PC-9 (cell line): ENCODE results near the gene ADAMTSL2. TPM values are rescaled to one million over a fixed set of nuclear protein-coding genes. Genes with fewer than 3 reads are reported as not detected.

Experiments used
- BruUV-seq: library from RNA; stranded (reverse); fragments of 400-500 nt; replicated peaks from 2 replicates; lab custom pipeline; 2021; lab: Mats Ljungman, UMichigan
- CTCF ChIA-PET: fragments of 300-600 bp; sonication (Branson Sonifier 250); formaldehyde crosslinking; loops from one replicate; lab custom pipeline; 2022; ENCODE audit warnings: antibody characterized with exemption; lab: Charles Lee
- POLR2A ChIA-PET: fragments of 300-600 bp; sonication (Branson Sonifier 250); formaldehyde crosslinking; loops from one replicate; lab custom pipeline; 2022; ENCODE audit warnings: antibody characterized with exemption; ENCODE audit not compliant: unreplicated experiment; lab: Charles Lee
- DNase-seq, 2 experiments: peaks; one replicate each; pipeline versions ENCODE4 v3.0.0 to v3.0.0-alpha.2; 2015 to 2022; ENCODE audit warnings: mixed read lengths in 1 of 2
- H2AFZ ChIP-seq: fragments of 200-600 bp; sonication (generic); 2 replicates; pipeline ENCODE4 v1.8.1; 2017; ENCODE audit warnings: antibody characterized with exemption
- H3F3A ChIP-seq: fragments of 200-600 bp; sonication (generic); 2 replicates; pipeline ENCODE4 v1.8.1; 2017; ENCODE audit warnings: antibody characterized with exemption, mild to moderate bottlenecking, low read depth; ENCODE audit not compliant: insufficient read depth
- H3K27ac ChIP-seq: fragments of 200-600 bp; sonication (generic); 2 replicates; pipeline ENCODE4 v1.6.1; 2016; ENCODE audit warnings: mixed run types
- H3K27me3 ChIP-seq: fragments of 200-600 bp; sonication (generic); 2 replicates; pipeline ENCODE4 v1.6.1; 2016; ENCODE audit warnings: low read depth, mixed run types; ENCODE audit not compliant: insufficient read depth
- H3K36me3 ChIP-seq: fragments of 200-600 bp; sonication (generic); 2 replicates; pipeline ENCODE4 v1.6.1; 2016; ENCODE audit warnings: low read depth, mixed run types
- H3K4me1 ChIP-seq: fragments of 200-600 bp; sonication (generic); replicated peaks from 2 replicates; pipeline ENCODE4 v1.6.1; 2016; ENCODE audit warnings: mixed run types; ENCODE audit not compliant: insufficient read depth
- H3K4me2 ChIP-seq: fragments of 200-600 bp; sonication (generic); 2 replicates; pipeline ENCODE4 v1.6.1; 2017; ENCODE audit warnings: mixed run types
- H3K4me3 ChIP-seq: fragments of 200-600 bp; sonication (generic); 2 replicates; pipeline ENCODE4 v1.6.1; 2016; ENCODE audit warnings: mixed run types
- H3K79me2 ChIP-seq: fragments of 200-600 bp; sonication (generic); 2 replicates; pipeline ENCODE4 v1.6.1; 2017; ENCODE audit warnings: low read depth, mixed run types
- H3K9me2 ChIP-seq: fragments of 200-600 bp; sonication (generic); 2 replicates; pipeline ENCODE4 v1.8.1; 2017; ENCODE audit warnings: mild to moderate bottlenecking; ENCODE audit not compliant: insufficient read depth
- H3K9me3 ChIP-seq: fragments of 200-600 bp; sonication (generic); 2 replicates; pipeline ENCODE4 v1.8.1; 2016; ENCODE audit warnings: low read depth; ENCODE audit not compliant: insufficient read depth
- H4K20me1 ChIP-seq: fragments of 200-600 bp; sonication (generic); 2 replicates; pipeline ENCODE4 v1.8.1; 2017; ENCODE audit not compliant: insufficient read depth
- EZH2 ChIP-seq: fragments of 200-600 bp; sonication (generic); IDR thresholded peaks from 2 replicates; pipeline ENCODE4 v1.8.0; 2017; ENCODE audit warnings: antibody characterized with exemption, low read depth
- intact Hi-C: fragments of 100-400 bp; cut with micrococcal nuclease; formaldehyde crosslinking; loops from one replicate; pipeline ENCODE4 v1.10.0; 2022; ENCODE audit not compliant: unreplicated experiment
- total RNA-seq: library from RNA; stranded (reverse); gene quantifications from 2 replicates; pipeline ENCODE4 v1.2.3, GENCODE V29; 2021
- TF ChIP-seq, protein P1 (sequence below): fragments of 200-600 bp; sonication (generic); conservative IDR thresholded peaks from 2 replicates; pipeline ENCODE4 v1.6.1; 2017; ENCODE audit warnings: mixed run types, antibody characterized with exemption, mild to moderate bottlenecking, moderate library complexity

The ADAMTSL2 gene
- total RNA-seq, 1 experiment from 2014 or later: 0.39 TPM

DNA sequence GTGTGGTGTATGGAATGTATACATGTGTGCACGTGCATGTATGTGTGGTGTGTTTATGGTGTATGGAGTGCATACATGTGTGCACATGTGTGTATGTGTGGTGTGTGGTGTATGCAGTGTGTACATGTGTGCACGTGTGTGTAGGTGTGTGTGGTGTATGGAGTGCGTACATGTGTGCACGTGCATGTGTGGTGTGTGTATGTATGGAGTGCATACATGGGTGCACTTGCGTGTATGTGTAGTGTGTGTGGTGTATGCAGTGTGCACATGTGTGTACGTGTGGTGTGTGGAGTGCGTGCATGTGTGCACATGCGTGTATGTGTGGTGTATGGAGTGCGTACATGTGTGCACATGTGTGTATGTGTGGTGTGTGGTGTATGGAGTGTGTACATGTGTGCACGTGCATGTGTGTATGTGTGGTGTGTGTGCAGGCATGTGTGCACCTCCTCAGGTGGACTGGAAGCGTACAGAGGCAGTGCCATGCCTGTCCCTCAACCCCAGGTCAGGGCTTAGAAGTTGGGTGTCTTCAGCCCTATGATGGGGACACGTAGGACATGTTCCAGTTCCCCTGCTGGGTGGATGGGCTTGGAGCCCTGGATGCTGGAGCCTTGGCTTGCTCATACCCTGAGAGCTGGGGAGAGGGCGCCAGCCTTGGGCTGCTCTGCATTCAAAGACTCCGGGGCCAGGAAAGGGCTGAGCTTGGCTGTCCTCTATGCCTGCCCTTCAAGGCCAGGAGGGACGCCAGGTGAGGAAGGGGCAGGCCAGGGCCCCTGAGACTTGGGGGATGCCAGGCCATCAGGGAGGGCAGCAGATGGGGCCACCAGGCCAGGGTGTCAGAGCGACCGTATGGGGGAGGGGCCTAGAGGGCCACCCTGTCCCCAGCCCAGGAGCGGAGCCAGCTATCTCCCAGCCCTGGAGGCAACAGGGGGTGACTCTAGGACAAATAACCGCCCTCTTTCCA, 22.0 kb upstream of the ADAMTSL2 start:
- POLR2A ChIA-PET: no interaction called here

DNA sequence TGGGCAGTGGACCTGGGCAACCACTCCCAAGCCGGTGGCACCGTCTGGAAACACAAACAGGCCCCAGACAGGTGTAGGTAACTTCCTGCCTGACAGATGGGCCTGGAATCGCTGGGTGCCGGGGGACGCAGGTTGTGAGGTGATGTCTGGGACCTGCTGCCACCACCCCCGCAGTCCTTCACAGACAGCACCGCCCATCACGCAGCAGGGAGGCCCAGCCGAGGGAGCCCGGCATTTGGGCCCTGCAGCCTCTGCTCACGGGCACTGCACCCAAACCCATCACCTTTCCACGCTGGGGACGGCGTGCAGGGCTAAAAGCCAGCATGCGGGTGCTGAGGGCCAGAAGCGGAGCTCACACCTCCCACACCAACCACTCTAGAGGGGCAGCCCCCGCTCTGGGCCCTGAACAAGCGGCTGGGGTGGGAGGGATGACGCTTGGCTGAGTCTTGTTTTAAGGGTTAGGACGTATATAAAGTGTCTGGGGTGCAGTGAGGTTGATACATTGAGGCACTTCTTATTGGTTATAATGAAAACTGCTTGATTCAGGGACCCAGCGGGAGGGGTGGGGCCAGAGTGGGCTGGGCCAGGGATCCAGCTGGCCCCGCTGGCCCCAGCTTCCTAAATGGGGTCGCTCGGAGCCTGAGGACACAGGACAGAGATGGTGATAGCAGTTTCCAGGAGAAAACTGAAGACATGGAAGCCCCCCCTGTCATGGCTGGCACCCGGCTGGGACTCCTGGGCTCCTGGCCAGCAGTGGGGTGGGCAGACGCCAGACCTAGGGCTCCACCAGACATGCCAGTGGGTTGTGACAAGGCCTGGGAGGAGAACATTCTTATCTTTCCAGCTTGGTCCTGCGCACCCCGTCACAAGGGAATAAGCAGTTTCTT, 21.0 kb upstream of the ADAMTSL2 start:
- Histone ChIP-seq H4K20me1 (no peaks in the 10 kb centered on the region; the same call in 1 of the 2 replicates), H3K9me3 (no peaks in the 10 kb centered on the region), H3K9me2 (no peaks in the 10 kb centered on the region), H3K27ac (no peak overlapping the region), H3F3A (peaks cover 9% of the 10 kb centered on the region; the same call in 1 of the 2 replicates), H3K4me1 (peaks cover 13% of the 10 kb centered on the region; the same call in 1 of the 2 replicates), H3K79me2 (no peaks in the 10 kb centered on the region), H3K27me3 (peaks cover 62% of the 10 kb centered on the region), H3K36me3 (no peaks in the 10 kb centered on the region), H2AFZ (no peak overlapping the region), H3K4me2 (no peak overlapping the region), H3K4me3 (no peak overlapping the region)
- intact Hi-C loops: no loop called here
- CTCF ChIA-PET: interaction anchor here (0.6 kb wide), 1 partner anchor 483 kb away, joined by 4 read pairs; the partner anchor contains the start of gene GTF3C5
- TF ChIP-seq, protein P1, sequence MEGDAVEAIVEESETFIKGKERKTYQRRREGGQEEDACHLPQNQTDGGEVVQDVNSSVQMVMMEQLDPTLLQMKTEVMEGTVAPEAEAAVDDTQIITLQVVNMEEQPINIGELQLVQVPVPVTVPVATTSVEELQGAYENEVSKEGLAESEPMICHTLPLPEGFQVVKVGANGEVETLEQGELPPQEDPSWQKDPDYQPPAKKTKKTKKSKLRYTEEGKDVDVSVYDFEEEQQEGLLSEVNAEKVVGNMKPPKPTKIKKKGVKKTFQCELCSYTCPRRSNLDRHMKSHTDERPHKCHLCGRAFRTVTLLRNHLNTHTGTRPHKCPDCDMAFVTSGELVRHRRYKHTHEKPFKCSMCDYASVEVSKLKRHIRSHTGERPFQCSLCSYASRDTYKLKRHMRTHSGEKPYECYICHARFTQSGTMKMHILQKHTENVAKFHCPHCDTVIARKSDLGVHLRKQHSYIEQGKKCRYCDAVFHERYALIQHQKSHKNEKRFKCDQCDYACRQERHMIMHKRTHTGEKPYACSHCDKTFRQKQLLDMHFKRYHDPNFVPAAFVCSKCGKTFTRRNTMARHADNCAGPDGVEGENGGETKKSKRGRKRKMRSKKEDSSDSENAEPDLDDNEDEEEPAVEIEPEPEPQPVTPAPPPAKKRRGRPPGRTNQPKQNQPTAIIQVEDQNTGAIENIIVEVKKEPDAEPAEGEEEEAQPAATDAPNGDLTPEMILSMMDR: no peak
- no peak for TF ChIP-seq EZH2
- POLR2A ChIA-PET: no interaction called here
- no peak for DNase-seq
- BruUV-seq: no TSS peak

More for the DNA sequence above, 22.0 kb upstream of the ADAMTSL2 start:
- no peaks in the 10 kb centered on the region for H3K9me3 ChIP-seq
- no peaks in the 10 kb centered on the region for H3K36me3 ChIP-seq
- no peak overlapping the region for H3K27ac ChIP-seq
- H3K9me2 ChIP-seq: no peaks in the 10 kb centered on the region
- CTCF ChIA-PET: no interaction called here
- H3K27me3 ChIP-seq: peaks cover 61% of the 10 kb centered on the region
- no peaks in the 10 kb centered on the region for H3K79me2 ChIP-seq
- H3K4me1 ChIP-seq: peaks cover 13% of the 10 kb centered on the region; the same call in 1 of the 2 replicates
- H3K4me3 ChIP-seq: no peak overlapping the region
- H3K4me2 ChIP-seq: no peak overlapping the region
- peaks cover 9% of the 10 kb centered on the region; the same call in 1 of the 2 replicates for H3F3A ChIP-seq
- H4K20me1 ChIP-seq: no peaks in the 10 kb centered on the region; the same call in 1 of the 2 replicates
- H2AFZ ChIP-seq: no peak overlapping the region
- intact Hi-C loops: no loop called here
- no peak for DNase-seq
- BruUV-seq: no TSS peak
- TF ChIP-seq, protein P1: no peak
- TF ChIP-seq EZH2: no peak
